NCI-H2107 treated with DMSO at 0.1 percent for 48 hours (cell line): ENCODE measurements around the gene TMEM11.
"Not testable (repeated sequence)": the region's sequence is repeated elsewhere in the genome, so short reads cannot be mapped to it uniquely, and the experiment has no call there.

Experiments used
- DNase-seq: peaks from one replicate; lab custom pipeline; 2025; ENCODE audit not compliant: unreplicated experiment; lab: John Stamatoyannopoulos, UW

The TMEM11 gene

GRCh38 chr17:21242780-21243515 is 29.0 kb upstream of the TMEM11 start:
- no peak for DNase-seq

- DNase-seq, result no peak
Measured at GRCh38 chr17:21242026-21242697, 28.2 kb upstream of the TMEM11 start.

- no peak for DNase-seq
Measured at GRCh38 chr17:21241564-21241963, 27.6 kb upstream of the TMEM11 start.

GRCh38 chr17:21240369-21241055 is 26.6 kb upstream of the TMEM11 start:
- no peak for DNase-seq

GRCh38 chr17:21239680-21240368 is 25.9 kb upstream of the TMEM11 start:
- no peak for DNase-seq

- DNase-seq, result no peak
Measured at GRCh38 chr17:21235921-21236320, 22.0 kb upstream of the TMEM11 start.

GRCh38 chr17:21233581-21234347 is 19.8 kb upstream of the TMEM11 start:
- no peak for DNase-seq

- no peak for DNase-seq
Measured at GRCh38 chr17:21232033-21232749, 18.2 kb upstream of the TMEM11 start.

- no peak for DNase-seq
Measured at GRCh38 chr17:21231533-21231932, 17.6 kb upstream of the TMEM11 start.

GRCh38 chr17:21228845-21229244 is 14.9 kb upstream of the TMEM11 start:
- no peak for DNase-seq

- DNase-seq, result no peak
Measured at GRCh38 chr17:21228111-21228510, 14.2 kb upstream of the TMEM11 start.

GRCh38 chr17:21227277-21227676 is 13.3 kb upstream of the TMEM11 start:
- DNase-seq, result not testable (repeated sequence)

GRCh38 chr17:21223086-21223485 is 9.1 kb upstream of the TMEM11 start:
- no peak for DNase-seq

- no peak for DNase-seq
Measured at GRCh38 chr17:21218831-21219380, 4.9 kb upstream of the TMEM11 start.

- DNase-seq, result no peak
Measured at GRCh38 chr17:21218101-21218500, 4.1 kb upstream of the TMEM11 start.

- no peak for DNase-seq
Measured at GRCh38 chr17:21217346-21217745, 3.4 kb upstream of the TMEM11 start.

- DNase-seq, result no peak
Measured at GRCh38 chr17:21215935-21216334, 2.0 kb upstream of the TMEM11 start.

- DNase-seq, result no peak
Measured at GRCh38 chr17:21214777-21215541, 998 bp upstream of the TMEM11 start.

GRCh38 chr17:21213638-21214014 is 335 bp downstream of the TMEM11 start:
- no peak for DNase-seq
